Limb (tissue), 2 donors: ENCODE measurements around the gene DEFB127.
"Not testable (repeated sequence)": the region's sequence is repeated elsewhere in the genome, so short reads cannot be mapped to it uniquely, and the experiment has no call there.

Source experiments
- DNase-seq, 2 donors: peaks; one replicate each; pipeline ENCODE4 v3.0.0-alpha.2; 2016; ENCODE audit errors: extremely low spot score in 2 of 2

The DEFB127 gene, protein sequence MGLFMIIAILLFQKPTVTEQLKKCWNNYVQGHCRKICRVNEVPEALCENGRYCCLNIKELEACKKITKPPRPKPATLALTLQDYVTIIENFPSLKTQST

DNA sequence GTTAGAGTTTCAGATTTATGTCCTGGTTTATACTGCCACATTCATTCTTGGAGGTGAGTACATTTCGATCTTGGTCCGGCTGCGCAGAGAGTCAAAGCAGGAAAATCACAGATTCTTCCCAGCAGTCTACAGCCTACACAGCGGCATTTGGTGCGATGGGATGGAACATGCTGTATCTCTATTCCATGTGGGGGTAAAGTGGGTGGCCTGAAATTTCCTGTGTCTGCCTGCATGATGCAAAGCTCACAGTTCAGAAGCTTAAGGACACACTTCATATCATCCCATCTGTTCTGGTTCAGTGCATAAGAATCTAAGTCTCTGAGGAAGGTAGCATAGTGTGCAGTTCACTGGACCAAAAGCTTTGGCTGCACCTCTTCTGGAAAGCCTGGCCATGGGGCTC, at the start of gene DEFB127:
Gene DEFB127, plus strand, starts transcription at position 301 of the 400 bp plus-strand sequence. Its CDS starts 91 bp downstream, at position 392.
- DNase-seq, result no peak

DNA sequence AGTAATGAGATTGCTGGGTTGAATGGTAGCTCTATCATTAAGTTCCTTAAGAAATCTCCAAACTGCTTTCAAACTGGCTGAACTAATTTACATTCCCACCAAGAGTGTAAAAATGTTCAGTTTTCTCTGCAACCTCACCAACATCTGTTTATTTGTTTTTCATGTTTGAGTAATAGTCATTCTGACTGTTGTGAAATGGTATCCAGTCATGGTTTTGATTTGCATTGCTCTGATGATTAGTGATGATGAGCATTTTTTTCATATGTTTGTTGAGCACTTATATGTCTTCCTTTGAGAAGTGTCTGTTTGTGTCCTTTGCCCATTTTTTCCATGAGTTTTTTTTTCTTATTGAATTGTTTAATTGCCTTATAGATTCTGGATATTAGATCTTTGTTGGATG, 44.9 kb upstream of the DEFB127 start:
- DNase-seq, result no peak

DNA sequence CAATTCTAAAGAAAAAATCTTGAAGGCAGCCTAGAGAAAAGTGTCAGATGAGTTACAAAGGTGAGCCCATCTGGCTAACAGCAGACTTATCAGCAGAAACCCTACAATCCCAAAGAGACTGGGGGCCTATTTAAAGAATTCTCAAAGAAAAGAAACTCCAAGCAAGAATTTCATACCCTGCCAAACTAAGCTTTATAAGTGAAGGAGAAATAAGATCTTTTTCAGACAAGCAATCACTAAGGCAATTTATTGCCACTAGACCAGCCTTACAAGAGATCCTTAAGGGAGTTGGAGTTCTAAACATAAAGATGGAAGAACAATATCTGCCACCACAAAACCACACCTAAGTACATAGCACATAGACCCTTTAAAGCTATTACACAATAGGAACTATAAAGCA, 39.7 kb upstream of the DEFB127 start:
- DNase-seq, result no peak

DNA sequence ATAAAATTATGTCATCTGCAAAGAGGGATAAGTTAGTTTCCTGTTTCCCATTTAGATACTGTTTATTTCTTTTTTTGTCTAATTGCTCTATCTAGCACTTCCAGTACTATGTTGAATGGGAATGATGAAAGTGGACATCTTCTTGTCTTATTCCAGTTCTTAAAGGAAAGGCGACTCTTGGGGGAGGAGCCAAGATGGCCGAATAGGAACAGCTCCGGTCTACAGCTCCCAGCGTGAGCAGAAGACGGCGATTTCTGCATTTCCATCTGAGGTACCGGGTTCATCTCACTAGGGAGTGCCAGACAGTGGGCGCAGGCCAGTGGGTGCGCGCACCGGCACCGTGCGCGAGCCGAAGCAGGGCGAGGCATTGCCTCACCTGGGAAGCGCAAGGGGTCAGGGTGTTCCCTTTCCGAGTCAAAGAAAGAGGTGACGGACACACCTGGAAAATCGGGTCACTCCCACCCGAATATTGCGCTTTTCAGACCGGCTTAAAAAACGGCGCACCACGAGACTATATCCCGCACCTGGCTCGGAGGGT, 27.4 kb upstream of the DEFB127 start:
- DNase-seq, result not testable (repeated sequence)

GRCh38 chr20:137668-138490, 19.4 kb upstream of the DEFB127 start:
- DNase-seq, result no peak

DNA sequence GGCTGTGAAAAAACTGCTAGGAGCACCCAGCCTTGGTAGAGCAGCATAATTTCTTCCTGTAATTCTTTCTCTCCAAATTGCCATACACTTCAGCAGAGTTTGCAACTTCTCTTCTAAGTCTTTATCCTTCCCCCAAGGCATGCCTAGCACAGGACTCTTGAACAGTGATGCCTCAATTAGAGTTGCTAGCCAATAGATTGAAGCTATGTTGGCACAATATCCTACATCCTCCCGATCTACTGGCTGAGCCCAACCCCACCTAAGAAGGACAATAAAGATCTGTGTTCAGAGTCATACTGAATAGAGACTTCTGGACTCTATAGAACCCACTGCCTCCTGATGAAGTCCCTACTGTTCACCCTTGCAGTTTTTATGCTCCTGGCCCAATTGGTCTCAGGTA, 15.0 kb upstream of the DEFB127 start, which contains the start of gene DEFB126:
Gene DEFB126, plus strand, starts transcription at position 301 of the 400 bp plus-strand sequence. Its CDS starts 39 bp downstream, at position 340.
- DNase-seq, result no peak

DNA sequence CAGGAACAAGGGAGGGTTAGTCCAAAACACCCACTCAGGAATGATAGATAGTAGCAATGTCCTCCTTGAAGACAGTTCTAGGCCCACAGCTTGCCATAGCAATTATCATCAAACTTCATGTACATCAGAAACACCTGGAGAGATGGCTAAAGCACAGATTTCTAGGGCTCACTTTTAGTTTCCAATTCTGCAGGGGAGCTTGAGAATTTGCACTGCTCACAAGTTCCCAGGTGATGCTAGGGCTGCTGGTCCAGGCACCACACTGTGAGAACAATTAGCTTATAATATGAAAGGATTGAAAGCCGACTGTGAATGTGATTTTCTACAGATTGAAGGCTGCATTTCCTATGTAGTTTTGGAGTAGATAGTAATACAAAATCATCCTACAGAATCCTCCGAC, 11.4 kb upstream of the DEFB127 start:
- DNase-seq, result no peak

DNA sequence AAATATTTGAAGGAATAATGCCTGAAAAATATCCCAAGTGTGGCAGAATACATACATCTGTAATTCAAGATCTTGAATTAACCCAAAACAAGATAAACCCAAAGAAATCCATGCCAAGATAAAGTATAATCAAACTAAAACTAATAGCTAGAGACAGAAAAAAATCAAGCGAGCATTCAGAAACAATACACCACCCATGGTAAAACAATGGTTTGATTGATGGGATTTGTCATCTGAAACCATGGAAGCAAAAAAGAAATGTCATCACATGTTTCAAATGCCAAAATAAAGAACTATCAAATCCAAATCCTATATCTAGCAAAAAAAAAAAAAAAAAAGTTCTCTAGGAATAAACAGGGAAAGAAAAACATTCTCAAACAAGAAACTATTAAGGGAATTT, 5.1 kb upstream of the DEFB127 start:
- no peak for DNase-seq

DNA sequence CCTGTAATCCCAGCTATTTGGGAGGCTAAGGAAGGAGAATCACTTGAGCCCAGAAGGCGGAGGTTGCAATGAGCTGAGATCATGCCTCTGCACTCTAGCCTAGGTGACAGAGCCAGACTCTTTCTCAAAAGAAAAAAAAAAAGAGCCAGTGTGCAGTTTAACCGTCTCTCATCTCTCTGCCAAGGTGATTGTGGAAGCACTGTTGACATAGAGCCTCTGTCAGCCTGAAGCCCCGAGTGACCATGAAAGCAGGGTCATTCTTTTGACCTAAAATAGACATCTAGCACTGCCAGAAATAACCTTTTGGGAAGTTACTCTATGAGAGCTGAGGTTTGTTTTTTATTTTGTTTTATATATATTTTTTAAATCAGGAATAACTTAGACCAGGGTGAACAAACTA, 7.4 kb downstream of the DEFB127 start:
- DNase-seq, result no peak

- no peak for DNase-seq
Measured at GRCh38 chr20:168876-169275, 11.6 kb downstream of the DEFB127 start.

DNA sequence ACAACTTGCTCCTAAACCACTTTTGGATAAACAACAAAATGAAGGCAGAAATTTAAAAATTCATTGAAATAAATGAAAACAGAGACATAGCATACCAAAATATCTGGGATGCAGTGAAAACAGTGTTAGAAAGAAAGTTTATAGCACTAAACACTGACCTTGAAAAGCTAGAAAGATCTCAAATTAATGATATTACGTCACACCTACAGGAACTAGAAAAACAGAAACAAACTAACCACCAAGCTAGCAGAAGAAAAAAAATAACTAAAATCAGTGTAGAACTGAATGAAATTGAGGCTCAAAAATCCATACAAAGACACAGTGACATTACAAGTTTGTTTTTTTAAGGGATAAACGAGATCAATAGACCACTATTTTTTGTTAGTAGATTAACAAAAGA, 27.0 kb downstream of the DEFB127 start:
- DNase-seq, result no peak

- DNase-seq, result no peak
Measured at GRCh38 chr20:187733-188132, 30.5 kb downstream of the DEFB127 start.

GRCh38 chr20:189611-190010, 32.4 kb downstream of the DEFB127 start, which contains the start of gene DEFB128:
TSS of gene DEFB128 (minus strand) at chr20:189711. CDS start at chr20:189623, 88 bp downstream.
- DNase-seq, result no peak

- DNase-seq, result no peak
Measured at GRCh38 chr20:198225-198624, 41.0 kb downstream of the DEFB127 start.

GRCh38 chr20:199996-200395, 42.7 kb downstream of the DEFB127 start:
- DNase-seq, result no peak

GRCh38 chr20:203630-204029, 46.4 kb downstream of the DEFB127 start:
- not testable (repeated sequence) for DNase-seq
